Right atrium auricular region (tissue), 2 donors: Measurements from ENCODE around the gene PCP4. TPM values are rescaled to one million over a fixed set of nuclear protein-coding genes. Genes with fewer than 3 reads are reported as not detected.
"Not testable (repeated sequence)": the region's sequence is repeated elsewhere in the genome, so short reads cannot be mapped to it uniquely, and the experiment has no call there.

Experiments used
- DNase-seq: peaks from one replicate; pipeline ENCODE4 v3.0.0-alpha.2; 2019; ENCODE audit warnings: low spot score
- H3K27ac ChIP-seq, 2 donors: fragments of 200-600 bp; sonication (generic); 1 replicate in 1 of 2; 2 replicates in 1 of 2; pipeline ENCODE4 v1.5.1; 2016 to 2019
- H3K27me3 ChIP-seq, 2 donors: fragments of 200-600 bp; sonication (generic); one replicate each; pipeline versions ENCODE4 v1.5.1 to v1.6.0; 2017 to 2019
- H3K36me3 ChIP-seq: fragments of 200-600 bp; sonication (generic); one replicate; pipeline ENCODE4 v1.5.1; 2016
- H3K4me1 ChIP-seq, 2 donors: fragments of 200-600 bp; sonication (generic); one replicate each; pipeline versions ENCODE4 v1.5.1 to v1.6.0; 2017 to 2019
- H3K4me3 ChIP-seq, 2 donors: fragments of 200-600 bp; sonication (generic); 1 replicate in 1 of 2; 2 replicates in 1 of 2; pipeline ENCODE4 v1.5.1; 2017 to 2019; ENCODE audit warnings: mild to moderate bottlenecking in 1 of 2, moderate library complexity in 1 of 2
- H3K9me3 ChIP-seq, 2 donors: fragments of 200-600 bp; sonication (generic); one replicate each; pipeline ENCODE4 v1.5.1; 2019
- CTCF ChIP-seq, 2 donors: fragments of 200-600 bp; sonication (generic); IDR thresholded peaks; one replicate each; pipeline ENCODE4 v1.5.1; 2019; ENCODE audit warnings: antibody characterized with exemption in 2 of 2
- total RNA-seq, 2 donors: library from RNA; depleted of rRNA; stranded (reverse); fragments of >200 nt; gene quantifications; one replicate each; pipeline ENCODE4 v1.1.0, GENCODE V29; 2016

Gene PCP4
- total RNA-seq, 2 donors from 2014 or later, result 1.2 to 6.6 TPM

GRCh38 chr21:39882151-39882838 lies 15.1 kb downstream of the PCP4 start:
- DNase-seq, result no peak
- H3K27ac ChIP-seq, result no peak overlapping the region
- no peaks in the 10 kb centered on the region for H3K27me3 ChIP-seq
- no peak for TF ChIP-seq CTCF (IDR thresholded peaks at IDR 0.05)
- no peaks in the 10 kb centered on the region for H3K4me1 ChIP-seq
- H3K9me3 ChIP-seq, result no peaks in the 10 kb centered on the region
- no peak overlapping the region for H3K4me3 ChIP-seq
- no peaks in the 10 kb centered on the region for H3K36me3 ChIP-seq

GRCh38 chr21:39882839-39883195 lies 15.6 kb downstream of the PCP4 start:
- H3K4me3 ChIP-seq, result no peak overlapping the region
- no peaks in the 10 kb centered on the region for H3K9me3 ChIP-seq
- no peaks in the 10 kb centered on the region for H3K4me1 ChIP-seq
- no peak for TF ChIP-seq CTCF (IDR thresholded peaks at IDR 0.05)
- H3K27me3 ChIP-seq, result no peaks in the 10 kb centered on the region
- DNase-seq, result no peak
- no peaks in the 10 kb centered on the region for H3K36me3 ChIP-seq
- no peak overlapping the region for H3K27ac ChIP-seq

- peak overlapping the region; percentile 37 to 71 for H3K27ac ChIP-seq
- no peaks in the 10 kb centered on the region for H3K36me3 ChIP-seq
- H3K4me1 ChIP-seq, result no peaks in the 10 kb centered on the region
These were observed 18.0 kb downstream of the PCP4 start for GRCh38 chr21:39885119-39885848.

GRCh38 chr21:39888848-39889247 lies 21.6 kb downstream of the PCP4 start:
- H3K9me3 ChIP-seq, result no peaks in the 10 kb centered on the region
- H3K36me3 ChIP-seq, result no peaks in the 10 kb centered on the region
- no peak for TF ChIP-seq CTCF (IDR thresholded peaks at IDR 0.05)
- H3K27ac ChIP-seq, result no peak overlapping the region
- no peaks in the 10 kb centered on the region for H3K27me3 ChIP-seq
- no peaks in the 10 kb centered on the region for H3K4me1 ChIP-seq
- no peak overlapping the region for H3K4me3 ChIP-seq
- no peak for DNase-seq

More at GRCh38 chr21:39885119-39885848, 18.0 kb downstream of the PCP4 start:
- DNase-seq, result no peak
- Histone ChIP-seq H3K4me3 (no peak overlapping the region), H3K27me3 (no peaks in the 10 kb centered on the region), H3K9me3 (no peaks in the 10 kb centered on the region)
- no peak for TF ChIP-seq CTCF (IDR thresholded peaks at IDR 0.05)

GRCh38 chr21:39891111-39891510 lies 23.9 kb downstream of the PCP4 start:
- Histone ChIP-seq H3K36me3 (no peaks in the 10 kb centered on the region), H3K9me3 (no peaks in the 10 kb centered on the region), H3K27me3 (no peaks in the 10 kb centered on the region), H3K27ac (no peak overlapping the region), H3K4me3 (no peak overlapping the region), H3K4me1 (no peaks in the 10 kb centered on the region)
- TF ChIP-seq CTCF (IDR thresholded peaks at IDR 0.05), result no peak
- no peak for DNase-seq

GRCh38 chr21:39891863-39892262 lies 24.6 kb downstream of the PCP4 start:
- not testable (repeated sequence) for H3K27ac ChIP-seq, H3K4me1 ChIP-seq, DNase-seq, H3K27me3 ChIP-seq, H3K9me3 ChIP-seq, H3K4me3 ChIP-seq, H3K36me3 ChIP-seq
